ENCODE data around the gene NOXA1.
A peak's percentile ranks its signal among the peaks of the same experiment; 100 is the strongest.
"Not testable (repeated sequence)": the region's sequence is repeated elsewhere in the genome, so short reads cannot be mapped to it uniquely, and the experiment has no call there.

The NOXA1 gene

GRCh38 chr9:137422604-137423513 is at the start of gene NOXA1, which contains the start of gene EXD3:
Gene NOXA1, plus strand, starts transcription at chr9:137423393. Its CDS starts 137 bp downstream, at chr9:137423530.
Gene EXD3, minus strand, starts transcription at chr9:137423162. Its CDS starts 27,805 bp downstream, at chr9:137395357.
- peak; percentile 95 for DNase-seq (ENCODE audit: low read depth)

- DNase-seq (ENCODE audit: low read depth) = no peak
These were observed 49.6 kb upstream of the NOXA1 start for GRCh38 chr9:137373611-137373980.

- DNase-seq (ENCODE audit: low read depth) = no peak
These were observed 48.9 kb upstream of the NOXA1 start for GRCh38 chr9:137374131-137374845.

GRCh38 chr9:137375321-137376058 is 47.7 kb upstream of the NOXA1 start:
- no peak for DNase-seq (ENCODE audit: low read depth)

GRCh38 chr9:137376386-137376785 is 46.8 kb upstream of the NOXA1 start:
- no peak for DNase-seq (ENCODE audit: low read depth)

- not testable (repeated sequence) for DNase-seq (ENCODE audit: low read depth)
These were observed 44.3 kb upstream of the NOXA1 start for GRCh38 chr9:137378688-137379410.

GRCh38 chr9:137379761-137380161 is 43.4 kb upstream of the NOXA1 start:
- DNase-seq (ENCODE audit: low read depth) = no peak

GRCh38 chr9:137380171-137380570 is 43.0 kb upstream of the NOXA1 start:
- DNase-seq (ENCODE audit: low read depth) = no peak

GRCh38 chr9:137380606-137381005 is 42.6 kb upstream of the NOXA1 start:
- no peak for DNase-seq (ENCODE audit: low read depth)

- no peak for DNase-seq (ENCODE audit: low read depth)
These were observed 41.4 kb upstream of the NOXA1 start for GRCh38 chr9:137381501-137382443.

GRCh38 chr9:137382444-137383080 is 40.6 kb upstream of the NOXA1 start:
- DNase-seq (ENCODE audit: low read depth) = no peak

- no peak for DNase-seq (ENCODE audit: low read depth)
These were observed 40.0 kb upstream of the NOXA1 start for GRCh38 chr9:137383081-137383783.

GRCh38 chr9:137383784-137384756 is 39.1 kb upstream of the NOXA1 start:
- DNase-seq (ENCODE audit: low read depth) = no peak

GRCh38 chr9:137385061-137385655 is 38.0 kb upstream of the NOXA1 start:
- no peak for DNase-seq (ENCODE audit: low read depth)

- not testable (repeated sequence) for DNase-seq (ENCODE audit: low read depth)
These were observed 36.6 kb upstream of the NOXA1 start for GRCh38 chr9:137386507-137387113.

- DNase-seq (ENCODE audit: low read depth) = no peak
These were observed 35.9 kb upstream of the NOXA1 start for GRCh38 chr9:137387114-137387890.
